Muscle of back (tissue), 10 donors: Measurements from ENCODE around the gene POU3F3. TPM values are rescaled to one million over a fixed set of nuclear protein-coding genes. Genes with fewer than 3 reads are reported as not detected.

Experiments used
- polyA plus RNA-seq, 10 donors: library from polyadenylated mRNA; unstranded; fragments of 120-200 nt; gene quantifications; one replicate each; pipeline ENCODE4 v1.2.1, GENCODE V29; 2013; ENCODE audit not compliant: insufficient read length in 10 of 10

Gene POU3F3
- polyA plus RNA-seq, 10 donors = 0.08 to 2.9 (median 0.29) TPM; not detected in 1

Other genes starting within 250 kb of the POU3F3 start
- 10 to 100 TPM; 26.5 to 33.1 (median 29.5) TPM for gene MRPS9, start 184.0 kb downstream of the POU3F3 start, polyA plus RNA-seq